ENCODE data around the gene SOBP.
A peak's percentile ranks its signal among the peaks of the same experiment; 100 is the strongest.

Gene SOBP

DNA sequence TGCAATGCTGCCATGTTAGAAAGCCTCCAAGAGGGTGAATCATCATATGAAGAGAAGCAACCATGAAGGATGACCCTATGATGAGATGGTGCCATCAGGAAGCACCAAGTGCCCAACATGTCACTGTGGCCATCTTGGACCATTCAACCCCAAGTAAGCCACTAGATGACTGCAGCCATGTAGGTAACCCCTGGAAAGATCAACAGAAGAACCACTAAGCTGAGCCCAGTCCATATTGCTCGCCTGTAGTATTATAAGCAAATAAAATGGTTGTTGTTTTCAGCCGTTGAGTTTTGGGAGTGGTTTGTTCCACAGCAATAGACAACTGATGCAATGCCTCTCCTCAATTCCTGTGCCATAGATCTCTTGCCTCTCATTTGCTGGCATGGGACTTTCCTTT is 193.3 kb downstream of the SOBP start:
- TF ChIP-seq, protein P1, sequence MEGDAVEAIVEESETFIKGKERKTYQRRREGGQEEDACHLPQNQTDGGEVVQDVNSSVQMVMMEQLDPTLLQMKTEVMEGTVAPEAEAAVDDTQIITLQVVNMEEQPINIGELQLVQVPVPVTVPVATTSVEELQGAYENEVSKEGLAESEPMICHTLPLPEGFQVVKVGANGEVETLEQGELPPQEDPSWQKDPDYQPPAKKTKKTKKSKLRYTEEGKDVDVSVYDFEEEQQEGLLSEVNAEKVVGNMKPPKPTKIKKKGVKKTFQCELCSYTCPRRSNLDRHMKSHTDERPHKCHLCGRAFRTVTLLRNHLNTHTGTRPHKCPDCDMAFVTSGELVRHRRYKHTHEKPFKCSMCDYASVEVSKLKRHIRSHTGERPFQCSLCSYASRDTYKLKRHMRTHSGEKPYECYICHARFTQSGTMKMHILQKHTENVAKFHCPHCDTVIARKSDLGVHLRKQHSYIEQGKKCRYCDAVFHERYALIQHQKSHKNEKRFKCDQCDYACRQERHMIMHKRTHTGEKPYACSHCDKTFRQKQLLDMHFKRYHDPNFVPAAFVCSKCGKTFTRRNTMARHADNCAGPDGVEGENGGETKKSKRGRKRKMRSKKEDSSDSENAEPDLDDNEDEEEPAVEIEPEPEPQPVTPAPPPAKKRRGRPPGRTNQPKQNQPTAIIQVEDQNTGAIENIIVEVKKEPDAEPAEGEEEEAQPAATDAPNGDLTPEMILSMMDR (IDR thresholded peaks at IDR 0.05; ENCODE audit: unreplicated experiment in 3 of 3) = no peak
- Mint-ChIP-seq H3K4me1 (peaks cover 13% of the 10 kb centered on the region), H3K27me3 (ENCODE audit: low read depth) (no peaks in the 10 kb centered on the region), H3K27ac (no peak overlapping the region), H3K9me3 (peaks cover 30% of the 10 kb centered on the region), H3K36me3 (ENCODE audit: low read depth) (peaks cover 3% of the 10 kb centered on the region), H3K4me3 (no peak overlapping the region)

DNA sequence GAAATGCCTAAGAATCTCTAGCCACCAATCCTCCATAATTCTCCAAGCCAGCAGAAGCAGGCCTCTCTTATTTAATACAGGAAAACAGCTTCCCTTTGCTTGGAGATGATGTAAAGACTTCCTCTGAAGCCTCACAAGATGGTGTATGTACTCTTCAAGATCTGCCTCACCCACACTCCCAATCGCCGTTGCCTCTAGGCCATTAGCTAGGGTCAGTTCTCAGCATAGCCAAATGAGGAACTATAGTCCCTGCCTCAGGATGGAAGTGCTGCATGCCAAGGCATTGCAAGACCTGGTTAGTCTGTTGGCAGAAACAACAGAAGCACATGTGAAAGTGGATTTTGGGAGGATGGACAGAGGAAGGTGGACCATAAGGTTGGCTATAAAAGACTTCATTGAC is 195.1 kb downstream of the SOBP start:
- peaks cover 30% of the 10 kb centered on the region for H3K9me3 Mint-ChIP-seq
- peaks cover 11% of the 10 kb centered on the region for H3K4me1 Mint-ChIP-seq
- TF ChIP-seq, protein P1 (IDR thresholded peaks at IDR 0.05; ENCODE audit: unreplicated experiment in 3 of 3) = no peak
- H3K36me3 Mint-ChIP-seq (ENCODE audit: low read depth) = peaks cover 3% of the 10 kb centered on the region
- no peaks in the 10 kb centered on the region for H3K27me3 Mint-ChIP-seq (ENCODE audit: low read depth)
- H3K27ac Mint-ChIP-seq = no peak overlapping the region
- H3K4me3 Mint-ChIP-seq = no peak overlapping the region

DNA sequence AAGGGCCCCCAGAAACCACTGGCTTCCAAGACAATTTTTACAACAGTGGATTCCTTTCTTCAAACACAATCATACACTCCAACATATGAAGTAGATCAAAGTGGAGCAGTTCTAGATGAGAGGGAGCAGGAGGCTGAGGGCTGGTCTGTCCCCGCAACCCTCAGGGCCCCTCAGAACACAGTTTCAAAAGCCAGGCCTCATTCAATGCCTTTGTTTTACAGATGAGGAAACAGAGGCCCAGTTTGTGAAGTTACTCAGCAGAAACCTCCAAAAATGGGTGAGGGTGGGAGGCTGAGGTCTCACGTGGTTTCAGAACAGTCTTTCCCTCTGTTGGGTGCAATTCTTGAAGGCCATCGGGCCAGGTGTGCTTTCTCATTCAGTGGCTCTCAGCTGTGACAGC is 199.3 kb downstream of the SOBP start:
- Mint-ChIP-seq H3K27me3 (ENCODE audit: low read depth) (peaks cover 4% of the 10 kb centered on the region), H3K4me3 (no peak overlapping the region), H3K36me3 (ENCODE audit: low read depth) (peaks cover 3% of the 10 kb centered on the region), H3K4me1 (peaks cover 34% of the 10 kb centered on the region), H3K27ac (peak overlapping the region; percentile 77 to 90 (median 84)), H3K9me3 (peaks cover 14% of the 10 kb centered on the region)
- TF ChIP-seq, protein P1 (IDR thresholded peaks at IDR 0.05; ENCODE audit: unreplicated experiment in 3 of 3) = no peak

DNA sequence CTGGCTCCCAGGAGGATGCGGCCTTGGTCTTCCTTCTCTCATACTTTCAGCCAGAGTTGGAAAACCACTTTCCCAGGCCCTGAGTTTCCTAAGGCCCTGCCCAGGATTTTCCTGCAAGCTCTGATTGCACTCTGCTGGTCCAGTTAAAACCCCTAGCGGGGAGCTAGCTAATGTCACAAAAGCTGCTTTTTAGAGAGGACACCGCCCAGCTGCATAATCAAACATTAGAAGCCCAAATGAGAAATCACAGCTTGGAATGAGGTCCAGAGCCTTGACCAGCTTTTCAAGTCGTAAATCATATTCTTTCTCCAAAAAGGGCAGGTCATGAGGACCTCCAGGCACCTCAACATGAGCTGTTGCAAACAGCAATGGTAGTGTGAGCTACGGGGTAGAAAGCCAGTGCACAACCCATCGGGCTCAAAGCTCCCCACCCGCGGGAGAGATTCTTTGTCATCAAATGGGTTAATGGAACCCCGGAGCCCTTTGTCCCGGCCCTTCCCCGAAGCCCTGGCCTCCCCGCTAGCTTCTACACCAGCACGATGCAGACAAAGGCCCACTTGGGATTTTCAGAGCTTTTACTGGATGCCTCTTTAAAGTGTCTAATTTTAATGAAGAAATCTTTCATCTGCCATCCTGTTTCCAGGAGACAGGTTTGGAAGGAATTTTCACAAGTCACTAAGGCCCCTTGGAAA is 200.2 kb downstream of the SOBP start:
- peaks cover 4% of the 10 kb centered on the region for H3K27me3 Mint-ChIP-seq (ENCODE audit: low read depth)
- peaks cover 12% of the 10 kb centered on the region for H3K9me3 Mint-ChIP-seq
- peak overlapping the region; percentile 5 to 6 (median 5) for H3K4me3 Mint-ChIP-seq
- H3K27ac Mint-ChIP-seq = peak overlapping the region; percentile 87 to 90 (median 90)
- H3K4me1 Mint-ChIP-seq = peaks cover 34% of the 10 kb centered on the region
- TF ChIP-seq, protein P1 (IDR thresholded peaks at IDR 0.05; ENCODE audit: unreplicated experiment in 3 of 3) = no peak
- H3K36me3 Mint-ChIP-seq (ENCODE audit: low read depth) = peaks cover 3% of the 10 kb centered on the region

DNA sequence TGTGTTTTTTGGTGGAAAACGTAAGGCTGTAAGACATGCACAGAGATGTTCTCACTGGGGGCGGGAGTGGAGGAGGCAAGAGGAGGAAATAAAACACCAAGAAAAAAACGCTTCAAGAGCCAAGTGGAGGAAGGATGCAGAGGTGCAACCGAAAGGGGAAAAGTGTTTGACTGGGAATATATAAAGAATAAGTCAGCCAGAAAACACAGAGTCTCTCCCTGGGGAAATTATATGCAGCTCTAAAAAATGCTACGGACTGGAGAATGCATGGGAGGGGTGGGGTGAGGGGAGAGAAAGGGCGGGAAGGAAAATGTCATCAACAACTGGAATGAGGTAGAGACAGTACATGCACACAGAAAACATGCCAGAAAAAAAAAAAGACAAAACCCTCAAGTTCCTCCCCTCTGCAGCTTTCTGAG is 200.7 kb downstream of the SOBP start:
- peaks cover 3% of the 10 kb centered on the region for H3K36me3 Mint-ChIP-seq (ENCODE audit: low read depth)
- H3K27ac Mint-ChIP-seq = peak overlapping the region; percentile 87 to 90 (median 90)
- TF ChIP-seq, protein P1 (IDR thresholded peaks at IDR 0.05; ENCODE audit: unreplicated experiment in 3 of 3) = no peak
- H3K9me3 Mint-ChIP-seq = peaks cover 11% of the 10 kb centered on the region
- H3K27me3 Mint-ChIP-seq (ENCODE audit: low read depth) = peaks cover 4% of the 10 kb centered on the region
- peak overlapping the region; percentile 5 to 19 (median 6) for H3K4me3 Mint-ChIP-seq
- peaks cover 34% of the 10 kb centered on the region for H3K4me1 Mint-ChIP-seq

Measured in nephron (organoid).